Amniotic epithelial cell (primary cell): ENCODE results near the gene ANKRD37.

Source experiments
- DNase-seq: peaks from one replicate; pipeline ENCODE4 v3.0.0-alpha.2; 2010; ENCODE audit warnings: low read depth

Gene ANKRD37

GRCh38 chr4:185424905-185425646 is 28.4 kb downstream of the ANKRD37 start:
- DNase-seq, result no peak

- DNase-seq, result peak; percentile 83
Observed at GRCh38 chr4:185425647-185426352, 29.2 kb downstream of the ANKRD37 start, which contains the start of gene UFSP2. TSS of gene UFSP2 (minus strand) at chr4:185425964. CDS start at chr4:185425868, 96 bp downstream.

- DNase-seq, result no peak
Observed at GRCh38 chr4:185426960-185427688, 30.5 kb downstream of the ANKRD37 start.

- no peak for DNase-seq
Observed at GRCh38 chr4:185429660-185430059, 33.0 kb downstream of the ANKRD37 start.

- DNase-seq, result no peak
Observed at GRCh38 chr4:185435466-185435865, 38.8 kb downstream of the ANKRD37 start.

- no peak for DNase-seq
Observed at GRCh38 chr4:185437809-185438208, 41.2 kb downstream of the ANKRD37 start.

GRCh38 chr4:185441479-185441878 is 44.8 kb downstream of the ANKRD37 start:
- DNase-seq, result no peak

GRCh38 chr4:185445209-185445608 is 48.6 kb downstream of the ANKRD37 start:
- no peak for DNase-seq
